GM20000 (cell line): ENCODE measurements around the gene DCST2.

Source experiments
- DNase-seq: peaks from one replicate; pipeline ENCODE4 v3.0.0; 2012; ENCODE audit warnings: low spot score
- CTCF ChIP-seq: IDR thresholded peaks from 2 replicates; pipeline ENCODE4 v1.5.1; 2012; ENCODE audit warnings: mild to moderate bottlenecking, control low read depth; ENCODE audit errors: extremely low read depth, missing control alignments

Gene DCST2

GRCh38 chr1:155044365-155044764 is 10.8 kb upstream of the DCST2 start:
- DNase-seq, result no peak
- TF ChIP-seq CTCF, result no peak

- DNase-seq, result no peak
- no peak for TF ChIP-seq CTCF
Measured at GRCh38 chr1:155043793-155044192, 10.2 kb upstream of the DCST2 start.

GRCh38 chr1:155043301-155043702 is 9.7 kb upstream of the DCST2 start:
- TF ChIP-seq CTCF, result no peak

GRCh38 chr1:155042789-155043188 is 9.2 kb upstream of the DCST2 start:
- DNase-seq, result no peak
- TF ChIP-seq CTCF, result no peak

More at GRCh38 chr1:155043301-155043702, 9.7 kb upstream of the DCST2 start:
- no peak for DNase-seq

- no peak for TF ChIP-seq CTCF
- no peak for DNase-seq
Measured at GRCh38 chr1:155040358-155041093, 6.9 kb upstream of the DCST2 start.

- no peak for TF ChIP-seq CTCF
- DNase-seq, result no peak
Measured at GRCh38 chr1:155039308-155039669, 5.7 kb upstream of the DCST2 start.

- no peak for TF ChIP-seq CTCF
- no peak for DNase-seq
Measured at GRCh38 chr1:155038602-155039307, 5.2 kb upstream of the DCST2 start.
